GM18951 (cell line): ENCODE measurements around the gene TMEM52B.

ENCODE experiments used
- POLR2A ChIP-seq: IDR thresholded peaks from 4 replicates; pipeline ENCODE4 v1.6.1; 2011; ENCODE audit warnings: mild to moderate bottlenecking; ENCODE audit not compliant: insufficient read length, insufficient read depth; ENCODE audit errors: extremely low read depth
- in situ Hi-C: fragments of 300-500 bp; cut with MboI; formaldehyde crosslinking; loops from one replicate; pipeline ENCODE4 v1.12.0; 2022; ENCODE audit warnings: low sequenced_read_pairs, mixed read lengths, inconsistent platforms; ENCODE audit not compliant: unreplicated experiment

Gene TMEM52B

DNA sequence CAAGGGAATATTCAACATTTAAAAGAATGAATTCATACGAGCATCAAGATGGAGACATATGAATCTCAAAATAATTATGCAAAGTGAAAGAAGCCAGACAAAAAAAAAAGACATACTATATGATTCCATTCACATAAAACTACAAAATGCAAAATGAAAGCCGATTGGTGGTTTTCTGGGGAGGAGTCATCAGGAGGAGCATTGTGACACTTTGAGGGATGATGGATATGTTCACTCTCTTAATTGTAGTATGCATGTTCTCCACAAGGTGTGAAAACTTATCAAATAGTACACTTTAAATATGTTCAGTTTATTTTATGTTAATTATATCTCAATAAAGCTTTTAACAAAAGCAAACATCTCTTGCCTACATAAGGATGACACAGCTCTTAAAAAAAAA, 20.4 kb upstream of the TMEM52B start:
- no peak for TF ChIP-seq POLR2A

DNA sequence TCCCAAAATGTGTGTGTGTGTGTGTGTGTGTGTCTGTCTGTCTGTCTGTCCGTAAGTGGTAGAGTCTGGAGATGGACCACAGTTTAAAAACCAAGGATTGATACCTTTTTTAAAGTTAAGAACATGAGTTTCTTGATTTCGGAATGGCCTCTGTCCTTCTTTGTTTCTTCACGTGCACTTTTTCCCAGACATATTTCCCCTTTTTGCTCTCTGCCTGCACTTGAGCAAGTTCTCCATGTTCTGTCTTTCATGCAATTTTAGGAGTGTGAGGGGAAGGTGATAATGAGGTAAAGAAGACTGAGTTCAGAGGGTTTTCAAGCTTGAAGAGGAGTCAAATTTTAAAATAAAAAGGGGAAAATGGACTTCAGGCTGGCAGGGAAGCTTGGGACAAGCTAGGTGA, 19.6 kb upstream of the TMEM52B start:
- TF ChIP-seq POLR2A: no peak
- in situ Hi-C loops: no loop called here

More for the DNA sequence above, 20.4 kb upstream of the TMEM52B start:
- in situ Hi-C loops: no loop called here

- TF ChIP-seq POLR2A: no peak
- in situ Hi-C loops: no loop called here
Measured at GRCh38 chr12:10160617-10161385, 18.0 kb upstream of the TMEM52B start.

DNA sequence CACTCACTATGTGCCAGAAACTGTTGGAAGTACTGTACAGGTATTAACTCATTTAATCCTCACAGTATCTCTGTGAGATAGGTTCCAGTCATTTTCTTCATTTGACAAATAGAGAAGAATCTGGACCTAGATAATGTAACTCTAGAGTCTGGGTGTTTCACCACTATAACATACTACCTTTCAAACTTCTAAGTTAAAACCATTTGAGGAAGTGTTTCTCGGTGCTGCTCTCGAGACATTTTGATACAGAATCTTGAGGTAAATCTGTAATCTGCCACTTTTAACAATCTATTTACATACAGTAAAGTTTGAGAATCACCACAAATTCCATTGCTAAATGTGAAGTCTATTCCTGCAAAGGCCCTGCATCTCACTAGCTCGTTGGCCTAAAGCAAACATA, 15.7 kb upstream of the TMEM52B start:
- no peak for TF ChIP-seq POLR2A
- in situ Hi-C loops: no loop called here

DNA sequence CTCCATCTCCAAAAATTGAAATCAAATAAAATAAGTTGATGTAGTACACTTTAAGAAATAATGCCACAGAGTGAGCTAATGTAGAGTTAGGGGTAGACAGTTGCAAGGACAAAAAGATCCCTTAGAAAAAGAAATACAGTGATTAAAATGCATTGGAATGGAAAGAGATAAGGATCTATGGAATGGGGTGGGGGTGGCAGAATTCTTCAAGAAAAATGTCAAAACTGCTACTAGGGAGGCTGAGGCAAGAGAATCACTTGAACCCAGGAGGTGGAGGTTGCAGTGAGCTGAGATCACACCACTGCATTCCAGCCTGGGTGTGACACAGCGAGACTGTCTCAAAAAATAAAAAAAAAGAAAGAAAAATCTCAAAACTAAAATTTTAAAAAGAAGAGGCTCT, 13.4 kb upstream of the TMEM52B start:
- in situ Hi-C loops: no loop called here
- TF ChIP-seq POLR2A: no peak

- no peak for TF ChIP-seq POLR2A
- in situ Hi-C loops: no loop called here
Measured at GRCh38 chr12:10167599-10167998, 11.2 kb upstream of the TMEM52B start.

DNA sequence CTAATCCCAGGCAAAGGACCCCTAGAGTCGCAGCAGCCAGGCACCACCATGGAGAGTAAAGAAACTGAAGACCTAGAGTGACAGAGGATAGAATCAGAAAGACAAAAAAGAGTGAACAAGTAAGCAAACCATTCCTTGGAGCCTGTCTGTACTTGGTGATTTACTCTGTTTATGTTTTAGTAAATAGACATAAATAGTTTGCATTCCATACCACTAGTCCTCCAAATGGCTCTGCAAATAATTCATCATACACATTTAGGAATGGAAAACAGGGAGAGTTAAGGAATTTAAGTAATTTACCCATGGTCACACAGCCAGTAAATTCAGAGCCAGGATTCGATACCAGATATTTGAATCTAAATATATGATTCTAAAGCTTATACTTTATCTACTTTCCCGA, 9.7 kb upstream of the TMEM52B start:
- in situ Hi-C loops: no loop called here
- no peak for TF ChIP-seq POLR2A

- TF ChIP-seq POLR2A: no peak
- in situ Hi-C loops: no loop called here
Measured at GRCh38 chr12:10170216-10170615, 8.6 kb upstream of the TMEM52B start.

DNA sequence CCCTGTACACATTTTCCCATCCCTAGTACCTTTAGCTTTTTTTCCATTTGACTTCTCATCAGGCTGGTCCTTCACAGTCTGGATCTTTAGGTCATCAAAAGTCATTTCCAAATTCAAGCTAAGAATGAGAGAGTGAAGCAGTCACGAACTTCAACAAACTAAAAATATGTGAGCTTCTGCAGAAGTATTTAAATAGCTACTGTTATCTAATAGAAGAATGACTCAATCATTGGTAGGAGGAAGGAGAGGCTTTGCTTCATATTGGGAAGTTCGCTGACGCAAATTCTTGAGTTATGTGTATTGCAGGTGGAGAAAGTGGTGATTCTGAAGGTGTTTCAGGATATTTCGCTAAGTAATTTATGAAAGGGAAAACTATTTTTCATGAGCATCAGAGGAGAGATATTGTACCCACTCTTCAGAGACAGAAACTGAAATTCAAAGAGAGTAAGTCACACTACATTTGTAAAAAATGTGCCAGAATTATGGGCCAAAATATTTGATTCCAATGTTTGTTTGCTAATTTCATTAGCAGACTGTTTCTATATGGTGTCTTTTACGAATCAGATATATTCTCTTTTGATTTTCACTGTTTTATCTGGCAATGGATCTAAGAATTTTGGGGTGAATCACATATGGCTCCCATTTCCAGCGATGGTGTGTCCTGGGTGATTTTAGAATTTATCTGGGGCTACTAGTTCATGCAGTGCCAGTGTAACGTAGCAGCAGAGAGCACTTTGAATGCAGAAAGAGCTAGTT, 6.7 kb upstream of the TMEM52B start, which contains the start of gene OLR1:
Gene OLR1, minus strand, starts transcription at position 160 of the 756 bp plus-strand sequence. Its CDS starts 55 bp downstream, at position 105.
- TF ChIP-seq POLR2A: no peak
- in situ Hi-C loops: no loop called here

GRCh38 chr12:10174986-10175614, 3.7 kb upstream of the TMEM52B start:
- in situ Hi-C loops: no loop called here
- no peak for TF ChIP-seq POLR2A

DNA sequence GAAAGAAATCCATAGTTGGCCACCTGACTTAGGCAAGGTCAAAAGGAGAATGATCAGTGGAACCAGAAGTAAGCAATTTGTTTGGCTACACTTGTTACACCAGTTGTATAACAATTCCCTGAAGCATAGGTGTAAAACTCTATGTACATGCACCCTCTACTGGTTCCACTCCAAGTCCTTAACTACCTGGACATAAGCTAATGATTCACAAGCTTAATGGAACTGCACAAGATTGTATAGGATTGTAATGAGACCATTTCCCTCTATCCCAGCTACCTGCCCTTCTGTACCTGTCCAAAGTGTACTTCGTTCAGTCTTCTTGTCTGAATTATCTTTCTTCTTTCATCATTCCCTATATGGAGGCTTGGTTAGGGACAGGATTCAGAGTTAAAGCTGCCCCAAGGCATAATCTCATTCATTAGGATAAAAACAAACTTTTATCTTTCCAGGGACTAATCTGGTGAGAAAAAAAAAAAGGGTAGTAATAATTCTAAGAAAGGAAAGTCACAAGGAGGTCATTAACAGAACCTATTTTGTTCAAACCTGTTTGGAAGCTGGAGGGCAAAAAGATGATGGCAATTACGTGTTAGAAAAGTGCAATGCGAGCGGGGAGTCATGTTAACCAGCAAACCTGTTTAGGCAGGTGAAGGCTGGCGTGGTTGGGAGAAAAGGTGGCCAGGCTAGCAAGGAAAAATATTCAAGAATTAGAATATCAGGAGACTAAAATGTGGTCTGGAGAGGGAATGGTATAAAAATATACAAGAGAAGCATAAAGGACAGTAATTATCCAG, 2.8 kb upstream of the TMEM52B start:
- in situ Hi-C loops: no loop called here
- TF ChIP-seq POLR2A: no peak

- no peak for TF ChIP-seq POLR2A
- in situ Hi-C loops: no loop called here
Measured at GRCh38 chr12:10179776-10180181, 947 bp downstream of the TMEM52B start.

DNA sequence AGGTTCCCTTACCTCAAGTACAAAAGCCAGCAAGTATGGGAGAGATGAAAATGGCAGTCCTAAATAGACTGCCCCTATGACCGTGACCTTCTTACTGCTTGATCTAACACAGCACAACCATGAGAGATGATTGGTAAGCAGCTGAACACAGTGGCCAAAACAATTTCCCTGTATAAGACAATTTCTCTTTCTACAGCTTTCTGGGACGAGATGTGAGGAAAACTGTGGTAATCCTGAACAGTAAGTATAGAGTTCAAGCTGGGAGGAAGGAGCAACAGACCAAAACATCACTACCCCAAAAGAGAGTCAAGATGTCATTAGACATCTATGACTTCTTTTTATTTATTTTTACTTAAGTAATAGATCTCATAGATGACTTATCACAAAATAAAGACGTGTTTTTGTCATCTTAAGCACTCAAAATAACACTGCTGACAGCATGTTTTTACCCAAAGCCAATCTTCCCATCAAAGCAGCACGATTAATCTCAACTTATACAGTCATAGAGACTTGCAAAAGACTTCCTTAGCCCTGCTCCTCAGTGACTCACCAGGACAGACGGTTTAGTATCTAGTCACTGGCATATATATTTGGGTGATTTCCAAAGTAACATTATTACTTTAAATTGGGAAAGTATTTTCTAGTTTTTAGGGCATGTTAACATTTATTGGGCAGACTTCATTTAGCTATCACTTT, 3.7 kb downstream of the TMEM52B start:
- in situ Hi-C loops: no loop called here
- no peak for TF ChIP-seq POLR2A
